Muscle of arm (tissue), 12 donors: Measurements from ENCODE around the gene EFHC1. TPM values are rescaled to one million over a fixed set of nuclear protein-coding genes. Genes with fewer than 3 reads are reported as not detected.

Source experiments
- DNase-seq: peaks from one replicate; pipeline ENCODE4 v3.0.0-alpha.2; 2013
- polyA plus RNA-seq, 12 donors: library from polyadenylated mRNA; unstranded; fragments of 120-200 nt; gene quantifications; one replicate each; pipeline ENCODE4 v1.2.1, GENCODE V29; 2013; ENCODE audit not compliant: insufficient read length in 12 of 12

EFHC1 gene
- polyA plus RNA-seq, 12 donors = 14.4 to 72.6 (median 23.4) TPM; not detected in 1

DNA sequence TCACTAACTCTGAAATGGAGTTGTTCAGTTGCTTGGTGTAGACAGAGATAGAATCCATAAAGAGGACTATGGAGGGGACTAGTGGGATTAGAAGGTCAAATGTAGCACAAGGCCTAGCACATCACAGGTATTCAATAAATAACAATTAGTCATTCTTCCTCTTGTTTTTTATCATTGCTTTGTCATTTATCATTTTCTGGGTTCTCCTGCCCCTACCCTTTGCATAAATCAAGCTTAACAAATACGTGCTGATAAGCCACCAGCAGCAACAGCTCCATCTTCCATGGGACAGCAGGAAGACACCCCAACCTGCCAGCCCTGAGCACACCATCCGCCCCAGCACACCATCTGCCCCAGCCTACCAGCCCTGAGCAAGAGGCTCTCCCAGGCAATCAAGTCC lies 133.6 kb downstream of the EFHC1 start:
- DNase-seq = no peak

DNA sequence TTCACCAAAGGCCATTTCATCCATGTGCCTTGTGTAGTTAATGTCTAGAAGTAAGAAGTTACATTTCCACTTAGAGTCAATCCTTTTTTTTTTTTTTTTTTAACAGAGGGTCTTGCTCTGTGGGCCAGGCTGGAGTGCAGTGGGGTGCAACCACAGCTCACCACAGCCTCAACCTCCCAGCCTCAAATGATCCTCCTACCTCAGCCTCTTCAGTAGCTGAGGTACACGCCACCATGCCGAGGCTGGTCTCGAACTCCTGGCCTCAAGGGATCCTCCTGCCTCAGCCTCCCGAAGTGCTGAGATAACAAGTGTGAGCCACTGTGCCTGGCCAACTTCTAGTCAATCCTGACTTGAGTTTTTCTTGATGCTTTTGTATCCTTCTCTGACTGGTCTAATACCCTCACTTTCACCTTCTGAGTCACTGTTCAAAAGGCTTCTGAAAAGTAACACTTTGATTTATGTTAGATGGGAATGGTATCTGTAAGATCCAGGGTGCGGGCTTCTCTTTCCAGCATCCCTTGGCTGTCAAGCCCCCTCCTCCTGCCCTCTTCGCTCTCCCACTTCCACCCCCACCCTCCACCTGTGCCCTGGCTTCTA lies 134.6 kb downstream of the EFHC1 start:
- DNase-seq = no peak

DNA sequence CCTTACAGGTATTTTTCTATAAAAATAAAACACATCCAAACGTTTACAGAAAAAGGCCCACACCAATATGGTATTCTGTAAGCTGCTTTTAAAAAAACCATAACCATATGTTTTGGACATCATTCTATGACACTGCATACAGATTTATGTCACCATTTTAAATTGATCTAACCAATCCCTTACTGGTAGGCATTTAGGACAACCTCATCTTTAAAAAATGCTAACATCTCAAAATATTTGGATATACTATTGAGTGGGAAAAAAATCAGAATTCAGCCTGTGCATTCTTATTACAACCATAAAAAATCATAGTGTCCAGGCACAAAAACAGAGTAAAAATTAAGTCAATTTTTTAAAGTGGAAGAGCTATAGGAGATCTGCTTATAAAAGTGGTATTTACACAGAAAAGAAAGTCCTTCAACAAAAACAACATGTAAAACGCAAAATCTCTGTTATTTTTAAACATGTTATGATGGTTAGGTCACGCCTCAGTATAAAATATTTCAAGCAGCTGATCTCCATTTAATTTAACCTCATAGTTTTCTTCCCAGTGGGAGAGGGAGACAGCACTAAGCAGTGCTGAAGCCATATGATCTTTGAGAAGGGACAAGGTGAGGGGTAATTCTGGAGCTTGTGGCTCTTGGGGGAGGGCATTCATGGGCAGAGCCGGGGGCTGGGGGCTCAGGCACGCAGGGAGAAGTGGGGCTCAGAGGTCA lies 135.5 kb downstream of the EFHC1 start:
- no peak for DNase-seq

DNA sequence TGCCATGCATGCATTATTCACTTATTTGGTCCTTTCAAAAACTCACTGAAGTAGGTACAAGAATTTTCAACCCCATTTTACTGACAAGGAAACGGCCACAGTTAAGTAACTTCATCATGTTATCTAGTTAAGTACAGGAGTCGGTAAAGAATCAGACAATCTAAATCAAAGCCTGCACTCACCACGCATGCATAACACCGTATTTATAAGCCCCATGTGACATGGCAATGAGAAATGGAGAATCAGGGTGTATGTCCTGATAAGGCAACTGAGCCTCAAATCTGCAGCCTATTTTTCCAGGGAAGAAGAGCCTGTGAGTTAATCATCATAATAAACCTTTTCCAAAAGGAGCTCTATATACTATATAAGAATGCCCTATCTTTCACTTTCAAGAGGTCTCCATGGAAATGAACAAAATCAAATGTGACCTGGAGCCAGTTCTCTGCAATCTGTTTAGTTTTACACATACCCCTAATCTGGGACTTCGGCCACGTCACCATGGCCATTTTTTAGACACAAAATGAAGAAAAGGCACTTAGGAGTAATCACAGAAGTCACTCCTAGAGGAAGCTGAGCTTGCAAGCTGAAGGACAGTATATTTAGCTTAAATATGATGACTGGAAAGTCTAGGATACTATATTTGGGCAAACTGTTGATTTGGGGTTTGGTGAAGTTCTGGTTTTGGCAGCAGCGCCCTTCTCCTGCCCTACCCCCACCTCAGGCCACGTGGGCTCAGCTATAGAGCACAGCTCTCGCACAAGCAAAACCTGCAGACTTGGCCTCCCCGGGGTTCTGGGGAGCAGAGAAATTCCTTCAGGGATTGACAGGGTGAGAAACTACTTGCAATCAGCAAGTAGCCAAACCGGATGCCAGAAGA lies 137.5 kb downstream of the EFHC1 start:
- DNase-seq = no peak

DNA sequence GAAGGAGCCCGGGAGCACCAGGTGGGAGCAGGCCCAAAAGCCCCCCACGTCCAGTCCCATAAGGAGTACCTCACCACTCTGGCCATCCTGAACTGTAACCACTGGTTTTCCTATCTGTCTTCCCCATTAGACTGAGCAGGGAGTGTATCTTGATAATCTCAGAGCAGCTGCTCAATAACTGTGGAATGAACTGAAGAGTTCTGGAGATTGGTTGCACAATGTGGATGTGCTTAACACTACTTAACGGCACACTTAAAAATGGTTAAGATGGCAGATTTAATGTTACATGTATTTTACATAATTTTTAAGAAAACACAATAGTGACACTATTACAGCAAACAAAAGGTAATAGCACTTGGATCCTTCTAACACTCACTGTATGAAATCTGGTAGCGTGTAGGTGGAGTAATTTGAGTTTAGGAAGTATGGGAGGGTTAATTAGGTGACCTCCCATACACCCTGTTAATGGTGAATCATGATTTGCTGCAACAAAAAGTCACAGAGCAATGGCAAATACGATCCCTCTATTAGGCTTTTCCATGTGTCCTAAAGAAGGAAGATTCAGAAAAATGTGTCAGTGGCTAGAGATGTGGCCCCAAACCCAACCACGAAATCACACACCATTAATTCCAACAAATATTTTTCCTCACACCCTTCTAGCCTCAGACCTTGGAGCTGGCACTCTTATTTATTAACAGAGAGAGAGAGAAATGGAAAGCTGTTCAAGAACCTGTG lies 138.3 kb downstream of the EFHC1 start:
- no peak for DNase-seq

DNA sequence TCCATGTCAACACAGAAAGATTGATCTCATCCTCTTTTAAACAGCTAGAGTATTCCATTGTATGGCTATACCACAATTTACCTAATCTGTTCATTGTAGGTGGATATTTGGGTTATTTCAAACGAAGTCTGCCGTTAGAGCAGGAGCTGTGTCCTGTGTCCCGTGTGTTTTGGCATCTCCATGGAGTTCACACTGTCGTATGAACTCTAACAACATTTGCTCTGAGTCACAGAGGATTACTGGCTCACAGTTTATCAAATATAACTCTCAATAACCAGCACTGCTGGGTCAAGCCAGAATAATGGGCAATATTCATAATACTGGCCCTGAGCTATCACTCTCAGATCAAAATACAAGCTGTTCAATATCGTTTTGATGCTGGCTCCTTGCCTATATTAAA lies 140.3 kb downstream of the EFHC1 start:
- no peak for DNase-seq

DNA sequence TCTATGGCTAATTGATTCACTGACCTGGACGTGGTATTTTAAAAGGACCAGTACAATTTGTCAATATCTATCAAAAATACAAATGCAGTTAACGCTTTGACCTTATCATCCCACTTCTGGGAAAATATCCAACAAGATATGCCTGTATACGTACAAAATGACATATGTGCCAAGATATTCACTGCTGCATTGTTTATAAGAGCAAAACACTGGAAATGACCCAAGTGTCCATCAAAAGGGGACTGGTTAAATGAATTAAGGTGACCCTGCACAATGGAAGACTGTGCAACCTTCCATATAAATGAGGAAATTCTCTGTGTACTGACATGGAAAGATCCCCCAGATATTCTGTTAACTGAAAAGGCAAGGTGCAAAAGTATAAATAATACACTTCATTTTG lies 142.8 kb downstream of the EFHC1 start:
- no peak for DNase-seq

DNA sequence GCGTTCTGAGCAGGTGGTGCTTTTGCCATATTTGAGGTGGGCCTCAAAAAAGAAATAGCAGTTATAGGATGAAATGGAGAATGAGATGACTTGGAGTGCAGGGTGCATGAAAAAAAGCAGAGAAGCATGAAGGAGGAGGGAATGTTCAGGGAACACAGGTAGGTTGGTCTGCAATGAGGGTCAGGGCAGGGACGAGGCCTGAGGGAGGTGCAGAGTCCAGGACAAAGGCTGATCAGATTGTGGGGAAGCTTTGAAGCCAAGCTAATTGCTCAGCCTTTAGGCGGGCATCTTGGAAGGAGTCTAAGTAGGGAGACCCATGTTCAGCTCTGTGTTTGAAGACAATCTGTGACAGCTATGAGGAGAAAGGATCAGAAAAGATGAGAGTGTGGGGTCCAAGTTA lies 144.7 kb downstream of the EFHC1 start:
- DNase-seq = no peak

DNA sequence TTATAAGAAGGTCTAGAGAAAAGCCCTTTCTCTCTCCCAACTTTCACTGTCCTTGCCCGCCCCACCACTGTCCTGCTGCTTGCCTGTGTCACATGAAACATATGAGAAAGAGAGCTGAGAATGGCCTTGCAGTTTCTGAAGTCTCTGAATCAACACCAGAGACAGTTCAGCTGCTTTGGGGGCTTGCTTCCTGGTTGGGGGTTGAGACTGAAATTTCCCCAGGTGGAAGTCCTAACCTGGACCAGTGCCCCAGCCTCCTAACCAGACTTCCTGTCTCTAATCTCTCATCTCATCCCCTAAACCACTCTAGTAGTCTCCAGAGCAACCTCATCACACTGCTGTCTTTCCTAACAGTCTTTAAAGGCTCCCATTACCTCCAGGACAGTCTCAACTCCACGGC lies 146.1 kb downstream of the EFHC1 start:
- no peak for DNase-seq

DNA sequence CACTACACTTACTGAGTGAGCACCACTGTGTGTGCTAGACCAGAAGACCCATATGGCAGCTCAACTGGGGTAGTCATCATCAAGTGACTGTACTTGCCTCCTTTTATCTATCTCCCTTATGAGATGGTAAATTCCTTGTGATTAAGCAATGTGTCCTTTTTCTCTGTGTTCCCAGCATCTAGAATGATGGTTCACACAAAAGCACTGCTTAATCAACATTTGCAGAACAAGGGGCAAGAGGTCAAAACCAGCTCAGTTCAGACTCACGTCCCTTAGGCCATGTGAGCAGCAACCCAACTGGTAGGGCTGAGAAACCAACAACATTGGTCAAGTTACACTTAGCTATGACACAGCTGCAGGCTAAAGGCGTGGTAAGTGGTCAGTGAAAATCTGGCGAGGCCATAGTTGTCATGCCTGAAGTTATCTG lies 146.7 kb downstream of the EFHC1 start:
- no peak for DNase-seq

DNA sequence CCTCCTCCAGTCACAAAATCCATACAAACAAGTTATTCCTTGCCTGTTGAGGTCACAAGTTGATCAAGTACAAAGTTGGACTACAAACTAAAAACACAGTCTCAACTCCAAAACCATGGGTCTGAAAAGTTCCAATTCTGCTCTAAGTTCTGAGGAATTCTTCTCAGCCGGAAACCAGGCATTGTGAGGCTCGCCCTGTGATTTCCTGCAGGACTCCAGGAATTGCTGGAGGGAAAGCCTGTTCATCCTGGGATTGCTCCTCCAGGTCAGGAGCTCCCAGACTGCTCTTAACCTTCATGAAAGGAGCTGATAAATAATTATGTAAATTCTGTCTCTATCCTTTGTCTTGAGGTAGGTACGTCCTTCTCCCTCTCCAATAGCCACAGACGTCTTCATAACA lies 148.2 kb downstream of the EFHC1 start:
- no peak for DNase-seq

DNA sequence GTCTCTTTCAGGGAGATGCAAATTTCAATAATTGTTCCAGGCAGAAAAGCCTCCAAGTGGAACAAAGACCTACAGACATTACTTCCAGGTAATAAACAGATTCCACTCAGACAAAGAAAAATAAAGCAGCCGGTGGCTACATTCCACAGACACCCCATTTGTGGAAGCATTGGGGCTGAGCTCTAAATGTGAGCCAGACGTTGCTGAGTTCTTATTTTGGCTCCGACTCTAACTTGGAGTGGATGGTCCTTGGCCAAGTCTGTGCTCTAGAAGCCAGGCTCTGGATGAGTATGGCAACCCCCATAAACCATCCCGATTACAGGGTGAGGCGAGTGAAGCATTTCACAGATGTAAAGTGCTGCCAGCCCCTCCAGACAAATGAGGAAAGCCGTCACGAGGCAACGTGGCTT lies 150.2 kb downstream of the EFHC1 start:
- DNase-seq = peak; percentile 73

DNA sequence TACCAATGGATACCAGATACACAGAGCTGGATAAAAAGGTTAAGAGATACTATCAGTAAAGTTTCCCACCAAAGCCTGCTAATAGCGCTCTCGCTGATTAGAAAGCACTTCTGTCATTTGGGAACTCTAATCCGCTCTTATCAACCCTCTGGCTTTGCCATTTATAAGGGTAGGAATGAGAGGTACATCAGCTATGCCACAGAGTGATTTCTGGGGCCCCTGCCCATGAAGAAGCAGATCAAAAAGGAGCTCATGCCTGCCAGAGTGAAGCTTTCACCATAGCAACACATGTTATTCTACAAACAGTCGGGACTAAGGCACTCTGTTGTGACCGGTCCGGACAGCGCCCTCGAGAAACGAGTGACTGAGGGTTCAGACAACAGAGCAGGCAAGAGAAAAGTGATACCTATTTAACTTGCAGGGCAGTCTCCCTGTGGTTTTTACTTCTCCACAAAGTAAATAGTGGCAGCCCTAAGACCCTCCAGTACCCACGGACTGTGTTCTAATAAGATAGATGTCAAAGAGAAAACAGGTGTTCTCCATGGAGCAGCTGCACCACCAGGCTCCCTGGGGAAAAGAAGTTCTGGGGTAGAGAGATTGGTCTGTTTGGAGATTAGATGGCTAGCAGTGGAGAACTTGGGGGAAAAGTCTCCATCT lies 151.1 kb downstream of the EFHC1 start:
- DNase-seq = no peak

DNA sequence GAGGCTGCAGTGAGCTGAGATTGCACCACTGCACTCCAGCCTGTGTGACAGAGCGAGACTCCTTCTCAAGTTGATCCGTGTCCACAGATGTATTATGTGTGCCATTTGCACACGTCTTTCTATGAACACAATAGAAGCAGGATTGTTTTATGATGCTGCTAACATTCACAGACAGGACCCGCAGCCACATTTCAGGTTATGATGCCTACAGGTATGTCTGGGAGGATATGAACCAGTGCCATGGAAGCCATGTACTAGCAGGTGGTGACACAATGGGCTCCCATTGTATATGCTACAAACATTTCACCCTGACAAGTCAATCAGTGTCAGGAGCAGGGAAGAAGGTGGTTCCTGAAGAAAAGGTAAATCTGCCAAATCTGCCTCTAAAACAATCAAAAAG lies 152.4 kb downstream of the EFHC1 start:
- no peak for DNase-seq

DNA sequence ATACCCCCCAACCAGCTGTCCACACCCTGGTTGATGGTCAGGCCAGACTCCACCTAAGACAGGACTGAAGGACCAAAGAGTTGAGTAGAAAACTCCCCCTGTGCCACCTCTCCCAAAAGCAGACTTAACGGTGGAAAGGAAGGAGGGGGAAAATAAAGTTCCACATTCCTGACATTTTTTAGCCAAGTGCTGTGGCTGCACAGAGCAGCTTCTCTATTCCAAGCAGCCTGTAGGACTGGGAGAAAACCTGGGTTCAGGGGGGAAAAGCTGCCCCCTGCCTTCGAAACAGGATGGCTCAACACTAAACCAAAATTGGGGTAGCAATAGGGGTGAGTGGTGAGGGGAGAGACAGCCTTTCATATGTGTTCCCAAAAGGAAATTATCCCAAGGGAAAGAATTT lies 153.2 kb downstream of the EFHC1 start:
- DNase-seq = no peak

Other genes starting within 250 kb of the EFHC1 start
- gene IL17A, start 234.0 kb upstream of the EFHC1 start, polyA plus RNA-seq = not detected
- not detected for gene IL17F, start 175.8 kb upstream of the EFHC1 start, polyA plus RNA-seq
- 10 to 100 TPM in 11 of 12 donors, not detected in 1; 35.7 to 63.8 (median 44.9) TPM for gene MCM3, start 135.6 kb upstream of the EFHC1 start, polyA plus RNA-seq
- gene PAQR8, start 58.2 kb upstream of the EFHC1 start, polyA plus RNA-seq = 10 to 100 TPM in 1 of 12 donors, 1 to 10 TPM in 10, not detected in 1; 4.4 to 12.8 (median 6.7) TPM
- 10 to 100 TPM; 17.9 to 80.0 (median 26.3) TPM for gene TRAM2, start 156.7 kb downstream of the EFHC1 start, polyA plus RNA-seq